ENCODE measurements around the gene CUX1.

DNA sequence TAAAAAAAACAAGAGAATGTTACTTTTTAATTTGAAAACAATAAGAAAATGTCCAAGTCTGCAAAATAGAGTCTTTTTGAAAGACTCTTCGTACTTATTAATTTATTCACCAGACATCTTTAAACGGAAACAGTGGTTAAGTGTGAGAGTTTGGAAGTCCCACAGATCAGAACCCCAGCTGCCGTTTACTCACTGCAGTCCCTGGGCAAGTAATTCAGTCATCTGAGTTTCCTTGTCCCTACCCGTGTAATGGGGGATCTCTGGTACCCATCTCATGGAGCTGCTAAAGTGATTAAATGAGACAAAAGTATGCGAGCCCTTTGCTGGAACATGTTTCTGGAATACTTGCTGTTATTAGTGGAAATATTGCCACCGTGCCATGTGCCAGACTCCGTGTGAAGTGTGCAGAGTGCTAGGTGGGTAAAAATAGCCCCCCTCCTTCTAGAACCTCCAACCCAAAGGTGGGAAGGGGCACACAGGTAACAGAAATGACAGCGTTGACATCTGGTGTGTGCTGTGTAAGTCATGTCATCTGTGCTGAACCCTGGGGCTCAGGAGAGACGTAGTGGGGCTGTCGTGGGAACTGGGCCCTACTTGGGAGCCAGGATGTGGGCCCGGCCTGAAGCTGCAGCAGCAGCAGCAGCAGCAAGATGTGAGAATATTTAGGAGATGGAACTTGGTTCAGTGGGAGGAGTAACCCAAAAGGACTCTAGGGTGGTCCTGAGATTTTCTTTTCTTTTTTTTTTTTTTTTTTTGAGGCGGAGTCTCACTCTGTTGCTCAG is 140.5 kb downstream of the CUX1 start:
- no peak for TF ChIP-seq TAF1 (IDR thresholded peaks at IDR 0.05; ENCODE audit: low read depth)
- TF ChIP-seq EGR1 (IDR thresholded peaks at IDR 0.05): no peak
- TF ChIP-seq ZBTB7A (IDR thresholded peaks at IDR 0.05; ENCODE audit: low read depth): no peak
- TF ChIP-seq EP300 (IDR thresholded peaks at IDR 0.05; ENCODE audit: borderline replicate concordance): no peak
- no peak for TF ChIP-seq RAD21 (IDR thresholded peaks at IDR 0.05; ENCODE audit: low read depth)
- TF ChIP-seq TCF12 (IDR thresholded peaks at IDR 0.05; ENCODE audit: low read depth): no peak
- TF ChIP-seq, protein P1, sequence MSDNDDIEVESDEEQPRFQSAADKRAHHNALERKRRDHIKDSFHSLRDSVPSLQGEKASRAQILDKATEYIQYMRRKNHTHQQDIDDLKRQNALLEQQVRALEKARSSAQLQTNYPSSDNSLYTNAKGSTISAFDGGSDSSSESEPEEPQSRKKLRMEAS (IDR thresholded peaks at IDR 0.05): no peak
- TF ChIP-seq YY1 (IDR thresholded peaks at IDR 0.05; ENCODE audit: low read depth): no peak
- no peak for TF ChIP-seq CREB1 (IDR thresholded peaks at IDR 0.05; ENCODE audit: low read depth)
- no peak for TF ChIP-seq CEBPB (IDR thresholded peaks at IDR 0.05)
- TF ChIP-seq FOXM1 (IDR thresholded peaks at IDR 0.05; ENCODE audit: borderline replicate concordance, low read depth): no peak
- TF ChIP-seq, protein P2, sequence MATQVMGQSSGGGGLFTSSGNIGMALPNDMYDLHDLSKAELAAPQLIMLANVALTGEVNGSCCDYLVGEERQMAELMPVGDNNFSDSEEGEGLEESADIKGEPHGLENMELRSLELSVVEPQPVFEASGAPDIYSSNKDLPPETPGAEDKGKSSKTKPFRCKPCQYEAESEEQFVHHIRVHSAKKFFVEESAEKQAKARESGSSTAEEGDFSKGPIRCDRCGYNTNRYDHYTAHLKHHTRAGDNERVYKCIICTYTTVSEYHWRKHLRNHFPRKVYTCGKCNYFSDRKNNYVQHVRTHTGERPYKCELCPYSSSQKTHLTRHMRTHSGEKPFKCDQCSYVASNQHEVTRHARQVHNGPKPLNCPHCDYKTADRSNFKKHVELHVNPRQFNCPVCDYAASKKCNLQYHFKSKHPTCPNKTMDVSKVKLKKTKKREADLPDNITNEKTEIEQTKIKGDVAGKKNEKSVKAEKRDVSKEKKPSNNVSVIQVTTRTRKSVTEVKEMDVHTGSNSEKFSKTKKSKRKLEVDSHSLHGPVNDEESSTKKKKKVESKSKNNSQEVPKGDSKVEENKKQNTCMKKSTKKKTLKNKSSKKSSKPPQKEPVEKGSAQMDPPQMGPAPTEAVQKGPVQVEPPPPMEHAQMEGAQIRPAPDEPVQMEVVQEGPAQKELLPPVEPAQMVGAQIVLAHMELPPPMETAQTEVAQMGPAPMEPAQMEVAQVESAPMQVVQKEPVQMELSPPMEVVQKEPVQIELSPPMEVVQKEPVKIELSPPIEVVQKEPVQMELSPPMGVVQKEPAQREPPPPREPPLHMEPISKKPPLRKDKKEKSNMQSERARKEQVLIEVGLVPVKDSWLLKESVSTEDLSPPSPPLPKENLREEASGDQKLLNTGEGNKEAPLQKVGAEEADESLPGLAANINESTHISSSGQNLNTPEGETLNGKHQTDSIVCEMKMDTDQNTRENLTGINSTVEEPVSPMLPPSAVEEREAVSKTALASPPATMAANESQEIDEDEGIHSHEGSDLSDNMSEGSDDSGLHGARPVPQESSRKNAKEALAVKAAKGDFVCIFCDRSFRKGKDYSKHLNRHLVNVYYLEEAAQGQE (IDR thresholded peaks at IDR 0.05; ENCODE audit: low read depth): no peak
- TF ChIP-seq TEAD4 (IDR thresholded peaks at IDR 0.05): no peak
